Measurements from ENCODE around the gene LYPLAL1.
"Not testable (repeated sequence)": the region's sequence is repeated elsewhere in the genome, so short reads cannot be mapped to it uniquely, and the experiment has no call there.

LYPLAL1 gene

GRCh38 chr1:219163401-219163954, 10.2 kb upstream of the LYPLAL1 start:
- DNase-seq (ENCODE audit: low spot score) = no peak

DNA sequence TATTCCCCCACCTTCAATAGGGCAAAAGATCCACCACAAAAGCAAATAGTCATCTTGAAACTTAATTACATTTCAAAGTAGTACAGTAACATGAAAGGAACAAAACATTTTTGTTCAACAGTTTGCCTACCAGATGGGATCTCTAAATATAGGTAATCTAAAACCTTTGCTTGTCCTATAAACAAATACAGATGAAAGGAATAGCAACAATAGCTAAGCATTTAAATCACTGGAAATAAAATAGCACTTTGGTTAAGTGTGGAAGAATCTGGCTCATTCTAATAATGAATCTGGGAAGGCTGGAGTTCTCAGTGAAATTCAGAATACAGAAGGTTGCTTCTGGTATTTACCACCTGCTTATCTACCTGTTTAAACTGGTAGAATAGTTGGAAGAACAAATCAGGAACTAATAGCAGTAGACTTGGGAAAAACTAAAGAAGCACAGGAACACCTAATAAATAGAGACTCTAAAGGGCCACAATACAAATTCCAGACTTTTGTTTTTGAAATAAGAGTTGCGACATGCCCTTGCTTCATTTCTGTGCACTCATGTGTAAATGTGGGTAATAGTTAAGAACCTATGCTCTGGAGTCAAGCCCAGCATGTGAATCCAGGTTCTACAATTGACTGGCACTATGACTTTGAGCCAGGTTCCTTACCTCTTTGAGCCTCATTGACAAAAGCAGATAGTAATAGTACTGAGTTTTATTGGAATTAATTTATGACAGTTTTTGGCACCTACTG, 2.3 kb upstream of the LYPLAL1 start:
- no peak for DNase-seq (ENCODE audit: low spot score)

GRCh38 chr1:219172821-219173220, 857 bp upstream of the LYPLAL1 start:
- DNase-seq (ENCODE audit: low spot score) = no peak

DNA sequence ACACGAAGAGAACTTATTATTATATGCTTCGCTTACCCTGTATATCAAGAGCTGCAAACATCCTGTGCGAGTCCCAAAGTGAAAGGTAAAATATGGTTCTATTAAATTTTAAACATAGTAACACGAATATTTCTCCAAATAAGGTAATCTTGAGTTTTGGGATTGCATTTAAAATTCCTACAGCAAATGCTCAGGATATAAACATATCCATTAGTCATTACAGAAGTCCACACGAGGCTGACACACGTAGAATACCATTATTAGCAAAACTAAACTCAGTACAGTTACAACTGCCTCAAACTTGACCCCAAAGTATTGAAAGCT, 282 bp upstream of the LYPLAL1 start:
- DNase-seq (ENCODE audit: low spot score) = no peak

- DNase-seq (ENCODE audit: low spot score) = peak; percentile 63
Observed at GRCh38 chr1:219174460-219175211, 958 bp downstream of the LYPLAL1 start.

GRCh38 chr1:219175212-219175564, 1.5 kb downstream of the LYPLAL1 start:
- no peak for DNase-seq (ENCODE audit: low spot score)

GRCh38 chr1:219176168-219176567, 2.5 kb downstream of the LYPLAL1 start:
- no peak for DNase-seq (ENCODE audit: low spot score)

DNA sequence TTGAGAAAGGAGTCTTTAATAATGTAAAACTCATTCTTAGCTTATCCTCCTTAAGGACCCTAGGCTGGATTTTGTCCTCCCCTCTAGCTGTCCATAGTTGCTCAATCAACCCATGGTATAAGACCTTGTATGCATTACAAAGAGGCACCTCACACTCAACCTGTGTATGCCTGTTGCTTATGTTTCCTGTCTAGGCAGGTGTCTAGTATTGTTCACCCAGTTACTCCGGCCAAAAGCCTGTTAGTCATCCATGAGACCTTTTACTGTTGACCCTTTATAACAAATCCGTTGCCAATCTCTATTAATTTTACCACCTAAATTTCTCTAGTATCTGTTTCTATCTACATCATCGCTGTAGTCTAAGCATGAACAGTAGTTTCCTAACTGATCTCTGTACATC, 3.7 kb downstream of the LYPLAL1 start:
- DNase-seq (ENCODE audit: low spot score) = no peak

DNA sequence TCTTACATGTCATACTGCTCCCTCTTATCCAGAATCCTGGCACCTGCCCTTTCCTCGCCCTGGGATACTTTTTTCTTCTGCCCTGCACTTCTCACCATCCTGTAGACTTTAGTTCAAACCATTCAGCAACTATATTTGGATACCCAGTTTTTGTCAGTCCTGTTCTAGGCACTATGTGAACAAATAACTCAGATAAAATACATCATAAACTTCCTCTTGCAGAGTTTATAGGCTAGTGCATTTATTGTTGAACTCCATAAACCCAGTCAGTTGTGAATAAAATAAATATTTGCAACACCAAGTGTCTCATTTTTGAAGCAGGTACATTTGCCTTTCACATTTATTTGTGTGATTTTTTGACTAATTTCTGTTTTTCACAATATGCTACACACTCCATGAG, 4.3 kb downstream of the LYPLAL1 start:
- DNase-seq (ENCODE audit: low spot score) = no peak

DNA sequence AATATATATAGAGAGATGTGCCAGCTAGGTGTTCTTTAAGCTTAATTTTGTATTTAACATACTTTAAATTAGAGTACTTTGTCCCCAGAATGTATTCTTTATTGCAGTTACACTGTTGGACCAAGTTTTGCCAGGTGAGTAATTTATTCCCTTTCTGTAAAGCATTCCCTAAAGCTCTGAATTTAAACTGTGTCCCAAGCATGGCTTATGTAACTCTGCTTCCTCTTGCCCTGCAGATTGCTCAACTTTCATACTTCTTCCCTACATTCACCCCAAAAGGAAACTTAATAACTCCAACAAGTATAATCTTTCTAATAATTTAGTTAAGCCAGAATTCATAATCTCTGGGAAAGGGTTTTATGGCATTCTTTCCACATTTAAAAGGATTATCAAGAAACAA, 5.6 kb downstream of the LYPLAL1 start:
- DNase-seq (ENCODE audit: low spot score) = no peak

GRCh38 chr1:219184337-219184736, 10.7 kb downstream of the LYPLAL1 start:
- DNase-seq (ENCODE audit: low spot score) = no peak

GRCh38 chr1:219185486-219186117, 11.9 kb downstream of the LYPLAL1 start:
- DNase-seq (ENCODE audit: low spot score) = no peak

- DNase-seq (ENCODE audit: low spot score) = peak; percentile 45
Observed at GRCh38 chr1:219188331-219188803, 14.7 kb downstream of the LYPLAL1 start.

- DNase-seq (ENCODE audit: low spot score) = no peak
Observed at GRCh38 chr1:219189021-219189824, 15.5 kb downstream of the LYPLAL1 start.

- no peak for DNase-seq (ENCODE audit: low spot score)
Observed at GRCh38 chr1:219189952-219190351, 16.3 kb downstream of the LYPLAL1 start.

DNA sequence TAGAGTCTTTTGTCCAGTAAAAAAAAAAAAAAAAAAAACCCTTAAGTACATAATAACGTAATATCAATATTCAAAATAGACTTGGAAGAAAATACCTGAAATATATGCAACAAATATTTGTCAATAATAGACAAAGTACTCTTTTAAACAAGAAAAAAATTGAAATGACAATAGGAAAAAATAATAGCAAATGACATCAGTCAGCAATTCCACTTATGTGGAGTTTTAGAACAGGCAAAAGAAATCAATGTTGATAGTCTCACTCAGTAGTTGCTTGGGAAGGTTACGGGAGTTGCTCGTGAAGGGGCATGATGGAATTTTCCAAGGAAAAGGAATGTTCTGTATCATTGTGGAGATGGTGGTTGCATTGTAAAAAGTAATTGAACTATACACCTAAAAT, 16.9 kb downstream of the LYPLAL1 start:
- no peak for DNase-seq (ENCODE audit: low spot score)

DNA sequence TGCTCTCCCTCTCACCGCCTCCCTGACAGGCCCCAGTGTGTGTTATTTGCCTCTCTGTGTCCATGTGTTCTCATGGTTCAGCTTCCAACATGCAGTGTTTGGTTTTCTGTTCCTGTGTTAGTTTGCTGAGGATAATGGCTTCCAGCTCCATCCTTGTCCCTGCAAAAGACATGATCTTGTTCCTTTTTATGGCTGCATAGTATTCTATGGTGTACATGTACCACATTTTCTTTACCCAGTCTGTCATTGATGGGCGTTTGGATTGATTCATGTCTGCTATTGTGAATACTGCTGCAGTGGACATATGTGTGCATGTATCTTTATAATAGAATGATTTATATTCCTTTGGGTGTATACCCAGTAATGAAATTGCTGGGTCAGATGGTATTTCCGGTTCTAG, 22.2 kb downstream of the LYPLAL1 start:
- not testable (repeated sequence) for DNase-seq (ENCODE audit: low spot score)

GRCh38 chr1:219201656-219202055, 28.0 kb downstream of the LYPLAL1 start:
- DNase-seq (ENCODE audit: low spot score) = no peak

DNA sequence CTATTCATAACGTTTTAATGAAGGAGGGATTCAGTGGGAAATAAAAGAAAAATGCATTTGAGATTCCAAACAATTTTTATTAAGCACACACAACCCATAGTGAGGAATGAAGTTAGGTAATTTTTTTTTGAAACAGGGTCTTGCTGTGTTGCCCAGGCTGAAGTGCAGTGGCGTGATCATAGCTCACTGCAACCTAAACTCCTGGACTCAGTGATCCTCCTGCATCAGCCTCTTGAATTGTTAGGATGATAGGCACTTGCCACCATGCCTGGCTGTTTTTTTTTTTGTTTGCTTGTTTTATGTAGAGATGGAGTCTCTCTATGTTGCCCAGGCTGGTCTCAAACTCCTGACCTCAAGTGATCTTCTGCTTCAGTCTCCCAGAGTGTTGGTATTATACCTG, 28.9 kb downstream of the LYPLAL1 start:
- DNase-seq (ENCODE audit: low spot score) = no peak

DNA sequence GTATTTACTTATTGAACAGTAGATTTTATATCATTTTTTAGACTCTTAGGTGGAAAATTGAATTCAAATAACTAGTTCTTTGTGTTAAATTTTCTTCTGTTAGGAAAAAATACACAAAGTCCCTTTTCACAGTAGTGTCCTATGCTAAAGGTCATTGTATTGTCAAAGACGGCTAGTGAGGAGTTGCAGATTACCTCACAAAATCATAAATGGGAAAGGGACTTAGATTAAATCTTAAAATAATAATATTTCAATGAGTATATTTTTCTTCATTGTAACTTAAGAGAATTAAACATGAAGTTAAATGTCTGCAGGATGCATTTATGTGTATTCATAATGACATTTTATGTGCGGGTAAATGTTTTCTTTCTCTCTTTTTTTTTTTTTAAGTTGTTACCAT, 32.7 kb downstream of the LYPLAL1 start:
- no peak for DNase-seq (ENCODE audit: low spot score)

GRCh38 chr1:219209578-219209977, 35.9 kb downstream of the LYPLAL1 start:
- DNase-seq (ENCODE audit: low spot score) = no peak

DNA sequence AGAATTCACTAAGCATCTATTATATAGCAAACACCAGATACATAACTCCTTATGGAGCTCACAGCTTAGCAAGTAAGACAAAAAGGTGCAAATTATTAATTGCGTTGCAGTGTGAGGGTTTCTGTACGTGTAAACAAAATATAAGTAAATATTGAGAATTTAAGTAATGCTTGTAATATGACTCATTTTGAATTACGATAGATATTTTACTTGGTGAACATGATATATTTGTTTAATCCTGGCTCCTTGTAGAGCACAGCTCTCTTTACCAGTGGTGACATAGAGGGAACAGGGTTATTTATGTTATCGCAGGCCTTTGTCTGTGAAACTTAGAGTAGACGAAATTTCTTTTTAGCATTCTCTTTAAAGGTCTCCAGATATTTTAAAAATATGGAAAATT, 36.4 kb downstream of the LYPLAL1 start:
- no peak for DNase-seq (ENCODE audit: low spot score)
